Keratinocyte (primary cell): ENCODE measurements around the gene KRT1.

ENCODE experiments used
- EZH2 ChIP-seq: IDR thresholded peaks from one replicate; pipeline ENCODE4 v1.6.1; 2012; ENCODE audit warnings: inconsistent platforms, mild to moderate bottlenecking, low read length, moderate library complexity
- TF ChIP-seq, protein P1 (sequence below), 3 experiments: IDR thresholded peaks in 1 of 3; conservative IDR thresholded peaks in 1 of 3; optimal IDR thresholded peaks in 1 of 3; 2 replicates in 2 of 3; 3 replicates in 1 of 3; pipeline versions ENCODE3 to v1.5.1; 2011; ENCODE audit warnings: low read length in 3 of 3, mild to moderate bottlenecking in 3 of 3, moderate library complexity in 2 of 3, control low read depth in 1 of 3, inconsistent platforms in 1 of 3; ENCODE audit not compliant: insufficient read depth in 2 of 3; ENCODE audit errors: extremely low read depth in 1 of 3

DNA sequence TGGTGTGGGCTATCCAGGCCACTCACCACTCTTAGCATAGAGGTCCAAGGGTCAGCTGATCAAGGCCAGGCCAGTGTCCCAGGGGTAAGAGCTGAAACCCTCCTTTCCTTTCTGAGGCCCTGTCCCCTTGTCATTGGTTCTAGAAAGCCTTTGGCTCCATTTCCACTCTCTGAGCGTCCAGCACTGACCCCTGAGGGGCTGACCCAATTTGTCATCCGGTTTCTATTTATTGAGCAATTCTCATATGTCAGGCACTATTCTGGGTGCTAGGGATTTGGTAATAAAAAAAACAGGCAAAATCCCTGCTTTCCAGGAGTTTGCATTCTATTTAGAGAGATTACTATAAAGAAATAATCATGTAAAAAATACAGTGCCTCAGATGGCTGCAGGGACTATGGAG lies 19.8 kb upstream of the KRT1 start:
- TF ChIP-seq, protein P1, sequence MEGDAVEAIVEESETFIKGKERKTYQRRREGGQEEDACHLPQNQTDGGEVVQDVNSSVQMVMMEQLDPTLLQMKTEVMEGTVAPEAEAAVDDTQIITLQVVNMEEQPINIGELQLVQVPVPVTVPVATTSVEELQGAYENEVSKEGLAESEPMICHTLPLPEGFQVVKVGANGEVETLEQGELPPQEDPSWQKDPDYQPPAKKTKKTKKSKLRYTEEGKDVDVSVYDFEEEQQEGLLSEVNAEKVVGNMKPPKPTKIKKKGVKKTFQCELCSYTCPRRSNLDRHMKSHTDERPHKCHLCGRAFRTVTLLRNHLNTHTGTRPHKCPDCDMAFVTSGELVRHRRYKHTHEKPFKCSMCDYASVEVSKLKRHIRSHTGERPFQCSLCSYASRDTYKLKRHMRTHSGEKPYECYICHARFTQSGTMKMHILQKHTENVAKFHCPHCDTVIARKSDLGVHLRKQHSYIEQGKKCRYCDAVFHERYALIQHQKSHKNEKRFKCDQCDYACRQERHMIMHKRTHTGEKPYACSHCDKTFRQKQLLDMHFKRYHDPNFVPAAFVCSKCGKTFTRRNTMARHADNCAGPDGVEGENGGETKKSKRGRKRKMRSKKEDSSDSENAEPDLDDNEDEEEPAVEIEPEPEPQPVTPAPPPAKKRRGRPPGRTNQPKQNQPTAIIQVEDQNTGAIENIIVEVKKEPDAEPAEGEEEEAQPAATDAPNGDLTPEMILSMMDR (optimal IDR thresholded peaks at IDR 0.05 in 1 of 3, IDR thresholded peaks at IDR 0.05 in 1 of 3, conservative IDR thresholded peaks at IDR 0.05 in 1 of 3; ENCODE audit: extremely low read depth in 1 of 3, insufficient read depth in 2 of 3, low read length in 3 of 3): no peak
- TF ChIP-seq EZH2: no peak
